RWPE1 (cell line): ENCODE data around the gene OR8D4.

Source experiments
- CTCF ChIA-PET: fragments of 350-600 bp; sonication (Branson Sonifier 250); formaldehyde crosslinking; extraction: SDS; loops from one replicate; lab custom pipeline; 2021; lab: Yijun Ruan, JAX
- POLR2A ChIA-PET: fragments of 400-600 bp; formaldehyde crosslinking; extraction: SDS; loops from one replicate; lab custom pipeline; 2020; ENCODE audit warnings: antibody characterized with exemption; ENCODE audit not compliant: low non-redundant PET; lab: Yijun Ruan, JAX
- DNase-seq: peaks from one replicate; pipeline ENCODE4 v3.0.0; 2012; ENCODE audit warnings: low spot score
- H3K27ac ChIP-seq: fragments of 450-650 bp; 2 replicates; pipeline ENCODE4 v1.5.1; 2017
- TF ChIP-seq, protein P1 (sequence below): fragments of 450-650 bp; conservative IDR thresholded peaks from 2 replicates; pipeline ENCODE4 v1.5.1; 2017; ENCODE audit warnings: low read depth, mild to moderate bottlenecking

OR8D4 gene

DNA sequence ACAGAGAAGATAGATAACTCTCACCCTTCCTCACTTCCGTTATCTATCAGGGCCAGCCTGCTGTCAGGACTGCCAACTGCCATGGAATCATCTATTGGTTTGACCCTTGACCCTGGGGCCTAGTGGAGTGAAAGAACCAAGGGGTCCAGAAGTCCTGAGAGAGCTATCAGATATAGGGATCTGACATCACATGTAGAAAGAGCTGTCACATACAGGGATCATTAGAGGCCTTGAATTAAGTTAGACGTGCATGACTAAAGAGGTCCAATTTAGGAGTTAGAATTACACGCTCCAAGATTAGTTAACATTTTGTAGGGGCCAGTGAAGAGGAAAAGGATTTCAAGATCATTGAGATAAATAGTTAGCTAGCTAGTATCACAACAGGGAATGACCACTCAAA is 16.4 kb upstream of the OR8D4 start, which contains the start of gene TMEM225:
Gene TMEM225, minus strand, starts transcription at position 101 of the 400 bp plus-strand sequence. CDS start 245 bp downstream, outside the sequence.
- no peak within 1 kb of the TSS for H3K27ac ChIP-seq
- POLR2A ChIA-PET, result no interaction called here
- CTCF ChIA-PET, result no interaction called here
- no peak for DNase-seq
- TF ChIP-seq, protein P1, sequence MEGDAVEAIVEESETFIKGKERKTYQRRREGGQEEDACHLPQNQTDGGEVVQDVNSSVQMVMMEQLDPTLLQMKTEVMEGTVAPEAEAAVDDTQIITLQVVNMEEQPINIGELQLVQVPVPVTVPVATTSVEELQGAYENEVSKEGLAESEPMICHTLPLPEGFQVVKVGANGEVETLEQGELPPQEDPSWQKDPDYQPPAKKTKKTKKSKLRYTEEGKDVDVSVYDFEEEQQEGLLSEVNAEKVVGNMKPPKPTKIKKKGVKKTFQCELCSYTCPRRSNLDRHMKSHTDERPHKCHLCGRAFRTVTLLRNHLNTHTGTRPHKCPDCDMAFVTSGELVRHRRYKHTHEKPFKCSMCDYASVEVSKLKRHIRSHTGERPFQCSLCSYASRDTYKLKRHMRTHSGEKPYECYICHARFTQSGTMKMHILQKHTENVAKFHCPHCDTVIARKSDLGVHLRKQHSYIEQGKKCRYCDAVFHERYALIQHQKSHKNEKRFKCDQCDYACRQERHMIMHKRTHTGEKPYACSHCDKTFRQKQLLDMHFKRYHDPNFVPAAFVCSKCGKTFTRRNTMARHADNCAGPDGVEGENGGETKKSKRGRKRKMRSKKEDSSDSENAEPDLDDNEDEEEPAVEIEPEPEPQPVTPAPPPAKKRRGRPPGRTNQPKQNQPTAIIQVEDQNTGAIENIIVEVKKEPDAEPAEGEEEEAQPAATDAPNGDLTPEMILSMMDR, result no peak

DNA sequence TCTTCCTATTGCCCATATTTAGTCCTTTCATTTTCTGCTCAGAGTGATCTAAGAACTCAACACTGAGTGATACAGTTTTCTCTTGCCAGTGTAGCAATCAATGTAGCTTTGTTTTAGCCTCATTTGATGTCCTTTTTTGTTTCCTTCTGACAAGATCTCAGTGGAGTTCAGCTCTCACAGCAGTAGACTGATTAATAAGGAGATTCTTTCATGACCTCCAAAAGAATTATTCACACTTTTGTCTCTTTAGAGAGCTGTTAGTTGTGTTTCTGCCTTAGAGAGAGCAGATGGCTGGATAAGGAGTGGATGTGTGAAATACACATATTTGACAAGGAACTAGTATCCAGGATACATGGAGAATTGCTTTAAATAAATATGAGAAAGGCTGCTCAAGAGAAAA is 9.9 kb upstream of the OR8D4 start:
- TF ChIP-seq, protein P1, result no peak
- CTCF ChIA-PET, result no interaction called here
- DNase-seq, result no peak
- POLR2A ChIA-PET, result no interaction called here
- H3K27ac ChIP-seq, result no peak overlapping the region

DNA sequence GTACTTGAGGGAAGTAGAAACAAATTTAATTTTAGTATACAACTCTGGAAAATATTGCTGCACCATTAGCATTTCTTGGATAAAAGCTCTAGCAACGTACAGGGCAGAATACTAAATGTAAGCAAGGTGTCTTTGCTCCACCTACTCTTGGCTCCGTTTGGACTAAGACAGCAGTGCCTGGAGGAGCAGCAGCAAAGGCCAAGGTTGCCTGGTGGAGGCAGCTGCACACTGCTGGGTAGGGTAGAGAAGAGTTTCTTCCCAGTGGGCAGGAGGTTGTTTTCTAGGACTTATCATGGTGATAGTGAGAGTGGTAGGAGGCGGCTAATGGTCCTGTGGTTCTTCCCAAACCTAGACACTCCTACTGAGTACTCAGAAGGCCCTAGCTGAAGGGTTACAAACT is 2.2 kb upstream of the OR8D4 start:
- ChIA-PET CTCF (no interaction called here), POLR2A (no interaction called here)
- TF ChIP-seq, protein P1, result no peak
- no peak for DNase-seq
- H3K27ac ChIP-seq, result no peak overlapping the region

DNA sequence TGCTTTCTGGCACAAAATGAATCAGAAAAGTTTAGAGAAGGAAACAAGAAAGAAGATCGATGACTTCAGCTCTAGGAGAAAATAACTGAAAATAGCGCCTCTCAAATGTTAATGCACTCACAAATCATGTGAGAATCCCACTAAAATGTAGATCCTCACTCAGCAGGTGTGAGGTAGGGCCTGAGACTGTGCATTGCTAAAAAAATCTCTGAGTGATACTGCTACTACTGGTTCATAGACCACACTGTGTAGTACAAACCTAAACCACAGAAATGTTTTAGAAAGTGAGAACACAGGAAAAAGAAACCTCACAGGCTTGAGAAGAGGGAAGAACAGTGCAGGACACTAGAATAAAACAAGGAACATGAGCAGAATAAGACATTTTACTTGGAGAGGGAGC is 2.0 kb downstream of the OR8D4 start:
- no peak for DNase-seq
- TF ChIP-seq, protein P1, result no peak
- no peak overlapping the region for H3K27ac ChIP-seq
- ChIA-PET CTCF (no interaction called here), POLR2A (no interaction called here)

DNA sequence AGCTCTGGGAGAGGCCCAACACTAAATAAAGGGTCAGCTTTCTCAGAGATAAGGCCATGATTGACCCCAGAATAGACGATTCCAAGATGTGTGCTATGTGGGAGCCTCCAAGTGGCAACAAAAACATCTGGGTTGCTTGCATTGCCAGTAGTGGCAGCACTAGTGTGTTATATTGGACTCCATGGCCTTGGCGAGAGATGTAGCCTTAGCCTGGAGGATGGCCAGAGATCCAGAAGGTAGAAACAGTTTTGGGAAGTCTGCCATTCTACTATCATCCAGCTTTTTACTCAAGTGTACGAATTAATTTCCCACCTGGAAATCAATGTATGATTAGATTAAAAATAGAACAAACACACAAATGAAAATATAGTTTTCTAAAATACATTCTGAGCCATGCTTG is 3.0 kb downstream of the OR8D4 start:
- ChIA-PET CTCF (no interaction called here), POLR2A (no interaction called here)
- TF ChIP-seq, protein P1, result no peak
- H3K27ac ChIP-seq, result no peak overlapping the region
- no peak for DNase-seq

DNA sequence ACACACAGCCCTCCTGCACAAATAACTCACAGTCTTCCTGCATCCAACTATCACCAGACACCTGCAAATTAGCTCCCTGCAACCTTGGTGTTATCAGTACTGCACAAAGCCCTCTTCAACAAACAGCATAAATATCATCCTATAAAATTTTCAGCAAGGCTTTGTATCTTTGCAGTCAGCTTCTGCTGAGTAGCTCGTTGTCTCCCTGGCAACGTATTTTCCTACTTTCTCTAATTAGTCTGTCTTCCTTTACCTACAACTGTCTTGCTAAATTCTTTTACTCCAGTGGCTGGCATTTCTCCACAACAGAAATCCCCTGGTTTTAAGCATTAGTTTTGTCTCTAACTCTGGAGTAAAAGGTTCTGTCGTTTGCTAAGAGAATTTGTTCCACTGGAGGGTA is 3.9 kb downstream of the OR8D4 start:
- no peak overlapping the region for H3K27ac ChIP-seq
- DNase-seq, result no peak
- ChIA-PET POLR2A (no interaction called here), CTCF (interaction anchor here (0.6 kb wide), 1 partner anchor 18 kb away, joined by 3 read pairs; no protein-coding TSS in a partner anchor)
- TF ChIP-seq, protein P1, result no peak
